Upper lobe of left lung (tissue), 4 donors: ENCODE measurements around the gene ALDH8A1.

Experiments used
- POLR2A ChIP-seq, 4 donors: fragments of 450-650 bp; IDR thresholded peaks; one replicate each; pipeline ENCODE4 v1.5.1; 2016 to 2017; ENCODE audit warnings: antibody characterized with exemption in 4 of 4, mild to moderate bottlenecking in 2 of 4
- POLR2AphosphoS5 ChIP-seq, 2 donors: sonication (generic); formaldehyde crosslinking; IDR thresholded peaks; one replicate each; pipeline ENCODE4 v1.5.1; 2017; ENCODE audit warnings: antibody characterized with exemption in 2 of 2
- TF ChIP-seq, protein P1 (sequence below), 6 experiments: fragments of 450-650 bp in 4 of 6; fragments of 200-600 bp in 2 of 6; sonication (generic) in 2 of 6; IDR thresholded peaks; one replicate each; pipeline ENCODE4 v1.5.1; 2016 to 2019; ENCODE audit warnings: antibody characterized with exemption in 6 of 6

GRCh38 chr6:134994431-134994830, 44.5 kb upstream of the ALDH8A1 start:
- TF ChIP-seq POLR2AphosphoS5 (IDR thresholded peaks at IDR 0.05) = no peak
- no peak for TF ChIP-seq POLR2A (IDR thresholded peaks at IDR 0.05)
- TF ChIP-seq, protein P1, sequence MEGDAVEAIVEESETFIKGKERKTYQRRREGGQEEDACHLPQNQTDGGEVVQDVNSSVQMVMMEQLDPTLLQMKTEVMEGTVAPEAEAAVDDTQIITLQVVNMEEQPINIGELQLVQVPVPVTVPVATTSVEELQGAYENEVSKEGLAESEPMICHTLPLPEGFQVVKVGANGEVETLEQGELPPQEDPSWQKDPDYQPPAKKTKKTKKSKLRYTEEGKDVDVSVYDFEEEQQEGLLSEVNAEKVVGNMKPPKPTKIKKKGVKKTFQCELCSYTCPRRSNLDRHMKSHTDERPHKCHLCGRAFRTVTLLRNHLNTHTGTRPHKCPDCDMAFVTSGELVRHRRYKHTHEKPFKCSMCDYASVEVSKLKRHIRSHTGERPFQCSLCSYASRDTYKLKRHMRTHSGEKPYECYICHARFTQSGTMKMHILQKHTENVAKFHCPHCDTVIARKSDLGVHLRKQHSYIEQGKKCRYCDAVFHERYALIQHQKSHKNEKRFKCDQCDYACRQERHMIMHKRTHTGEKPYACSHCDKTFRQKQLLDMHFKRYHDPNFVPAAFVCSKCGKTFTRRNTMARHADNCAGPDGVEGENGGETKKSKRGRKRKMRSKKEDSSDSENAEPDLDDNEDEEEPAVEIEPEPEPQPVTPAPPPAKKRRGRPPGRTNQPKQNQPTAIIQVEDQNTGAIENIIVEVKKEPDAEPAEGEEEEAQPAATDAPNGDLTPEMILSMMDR (IDR thresholded peaks at IDR 0.05) = no peak
